Panc1 (cell line): ENCODE data around the gene NOL9. TPM values are rescaled to one million over a fixed set of nuclear protein-coding genes. Genes with fewer than 3 reads are reported as not detected.

ENCODE experiments used
- ATAC-seq: fragments of 200-7000 bp; cut with Tn5 transposase; 2 replicates; pipeline ENCODE4 v1.9.1; 2020; ENCODE audit warnings: mild to moderate bottlenecking, moderate library complexity
- BruUV-seq: library from RNA; stranded (reverse); fragments of 400-500 nt; replicated peaks from 2 replicates; lab custom pipeline; 2021; lab: Mats Ljungman, UMichigan
- CTCF ChIA-PET: fragments of 300-600 bp; sonication (Branson Sonifier 250); formaldehyde crosslinking; loops from one replicate; lab custom pipeline; 2022; ENCODE audit warnings: antibody characterized with exemption; lab: Charles Lee
- POLR2A ChIA-PET: fragments of 300-600 bp; sonication (Branson Sonifier 250); formaldehyde crosslinking; loops from one replicate; lab custom pipeline; 2022; ENCODE audit warnings: antibody characterized with exemption; lab: Charles Lee
- DNase-seq: peaks from one replicate; pipeline ENCODE4 v3.0.0-alpha.2; 2010; ENCODE audit warnings: low read depth, low spot score
- H3K27ac ChIP-seq: 2 replicates; pipeline ENCODE4 v1.5.1; 2011; ENCODE audit warnings: mild to moderate bottlenecking, low read length, inconsistent platforms
- H3K27me3 ChIP-seq: fragments of 200-500 bp; sonication (Bioruptor generic); 2 replicates; pipeline ENCODE4 v1.6.0; 2014; ENCODE audit warnings: low read length, inconsistent platforms; ENCODE audit not compliant: control insufficient read depth, insufficient read depth
- H3K36me3 ChIP-seq: fragments of 200-500 bp; sonication (Bioruptor generic); 2 replicates; pipeline ENCODE4 v1.5.1; 2014; ENCODE audit warnings: inconsistent platforms, mild to moderate bottlenecking, low read length, moderate library complexity; ENCODE audit not compliant: control insufficient read depth, insufficient read depth
- H3K4me1 ChIP-seq: 2 replicates; pipeline ENCODE4 v1.5.1; 2011; ENCODE audit warnings: inconsistent platforms, mild to moderate bottlenecking, low read length, moderate library complexity; ENCODE audit not compliant: control insufficient read depth, insufficient read depth
- H3K4me3 ChIP-seq, 2 experiments: 2 replicates each; pipeline ENCODE4 v1.5.1; 2011 to 2012; ENCODE audit warnings: low read depth in 2 of 2, low read length in 2 of 2, mild to moderate bottlenecking in 2 of 2, inconsistent platforms in 1 of 2, moderate library complexity in 1 of 2
- H3K9me3 ChIP-seq: fragments of 200-500 bp; sonication (Bioruptor generic); 2 replicates; pipeline ENCODE4 v1.5.1; 2014; ENCODE audit warnings: low read depth, mild to moderate bottlenecking, inconsistent platforms, low read length, moderate library complexity; ENCODE audit not compliant: control insufficient read depth, insufficient read depth
- POLR2AphosphoS5 ChIP-seq: IDR thresholded peaks from 2 replicates; pipeline ENCODE4 v1.6.1; 2012; ENCODE audit warnings: mild to moderate bottlenecking, low read depth, low read length, moderate library complexity
- SIN3A ChIP-seq: IDR thresholded peaks from 2 replicates; pipeline ENCODE4 v1.6.1; 2012; ENCODE audit warnings: low read depth, mild to moderate bottlenecking, low read length, moderate library complexity, borderline replicate concordance; ENCODE audit not compliant: insufficient read depth
- TCF7L2 ChIP-seq: IDR thresholded peaks from 2 replicates; pipeline ENCODE4 v1.6.1; 2011; ENCODE audit warnings: mild to moderate bottlenecking, low read depth, low read length, inconsistent platforms
- in situ Hi-C: cut with HindIII; loops from 2 replicates; pipeline ENCODE4 v1.10.0; 2016; ENCODE audit warnings: low sequenced_read_pairs, low pct_unique_long_range_greater_than_20kb
- intact Hi-C: fragments of 100-400 bp; cut with micrococcal nuclease; formaldehyde crosslinking; loops from one replicate; pipeline ENCODE4 v1.10.0; 2022; ENCODE audit not compliant: unreplicated experiment
- total RNA-seq: library from RNA; stranded (reverse); gene quantifications from one replicate; pipeline ENCODE4 v1.2.1, GENCODE V29; 2021; ENCODE audit not compliant: unreplicated experiment
- TF ChIP-seq, protein P1 (sequence below), 2 experiments: IDR thresholded peaks; 2 replicates each; pipeline ENCODE4 v1.6.1; 2011 to 2012; ENCODE audit warnings: low read depth in 2 of 2, control low read depth in 1 of 2, low read length in 1 of 2, mild to moderate bottlenecking in 1 of 2, moderate library complexity in 1 of 2; ENCODE audit not compliant: insufficient read depth in 1 of 2
- TF ChIP-seq, protein P2 (sequence below): fragments of 450-650 bp; IDR thresholded peaks from 2 replicates; pipeline ENCODE4 v1.5.1; 2017; ENCODE audit warnings: mild to moderate bottlenecking

Gene NOL9
- total RNA-seq, 1 experiment from 2014 or later = 46.4 TPM

DNA sequence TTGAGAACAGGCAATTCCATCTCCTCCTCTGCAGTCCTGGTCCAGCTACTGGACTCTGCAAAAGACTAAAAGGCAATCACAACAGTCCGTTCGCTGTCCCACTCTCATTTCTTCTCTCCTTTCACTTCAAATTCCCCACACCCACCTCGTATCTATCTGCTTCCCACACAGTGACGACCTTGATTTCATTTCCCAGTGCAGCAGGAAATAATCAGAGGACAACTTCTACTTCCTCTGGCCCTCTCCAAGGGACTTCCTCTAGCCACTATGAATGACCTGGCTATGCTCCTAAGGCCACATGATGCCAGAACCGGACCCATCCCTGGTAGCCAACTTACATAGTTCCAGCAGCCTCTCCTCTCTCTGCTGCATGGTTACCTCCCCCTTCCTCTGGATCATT lies 8.0 kb downstream of the NOL9 start:
- Histone ChIP-seq H3K36me3 (peaks cover 20% of the 10 kb centered on the region), H3K9me3 (no peaks in the 10 kb centered on the region), H3K4me1 (no peaks in the 10 kb centered on the region), H3K27me3 (no peaks in the 10 kb centered on the region), H3K4me3 (no peak overlapping the region), H3K27ac (no peak overlapping the region)
- intact Hi-C loops = no loop called here
- ChIA-PET POLR2A (no interaction called here), CTCF (no interaction called here)
- in situ Hi-C loops = no loop called here
- TF ChIP-seq POLR2AphosphoS5 = no peak
- TF ChIP-seq, protein P1, sequence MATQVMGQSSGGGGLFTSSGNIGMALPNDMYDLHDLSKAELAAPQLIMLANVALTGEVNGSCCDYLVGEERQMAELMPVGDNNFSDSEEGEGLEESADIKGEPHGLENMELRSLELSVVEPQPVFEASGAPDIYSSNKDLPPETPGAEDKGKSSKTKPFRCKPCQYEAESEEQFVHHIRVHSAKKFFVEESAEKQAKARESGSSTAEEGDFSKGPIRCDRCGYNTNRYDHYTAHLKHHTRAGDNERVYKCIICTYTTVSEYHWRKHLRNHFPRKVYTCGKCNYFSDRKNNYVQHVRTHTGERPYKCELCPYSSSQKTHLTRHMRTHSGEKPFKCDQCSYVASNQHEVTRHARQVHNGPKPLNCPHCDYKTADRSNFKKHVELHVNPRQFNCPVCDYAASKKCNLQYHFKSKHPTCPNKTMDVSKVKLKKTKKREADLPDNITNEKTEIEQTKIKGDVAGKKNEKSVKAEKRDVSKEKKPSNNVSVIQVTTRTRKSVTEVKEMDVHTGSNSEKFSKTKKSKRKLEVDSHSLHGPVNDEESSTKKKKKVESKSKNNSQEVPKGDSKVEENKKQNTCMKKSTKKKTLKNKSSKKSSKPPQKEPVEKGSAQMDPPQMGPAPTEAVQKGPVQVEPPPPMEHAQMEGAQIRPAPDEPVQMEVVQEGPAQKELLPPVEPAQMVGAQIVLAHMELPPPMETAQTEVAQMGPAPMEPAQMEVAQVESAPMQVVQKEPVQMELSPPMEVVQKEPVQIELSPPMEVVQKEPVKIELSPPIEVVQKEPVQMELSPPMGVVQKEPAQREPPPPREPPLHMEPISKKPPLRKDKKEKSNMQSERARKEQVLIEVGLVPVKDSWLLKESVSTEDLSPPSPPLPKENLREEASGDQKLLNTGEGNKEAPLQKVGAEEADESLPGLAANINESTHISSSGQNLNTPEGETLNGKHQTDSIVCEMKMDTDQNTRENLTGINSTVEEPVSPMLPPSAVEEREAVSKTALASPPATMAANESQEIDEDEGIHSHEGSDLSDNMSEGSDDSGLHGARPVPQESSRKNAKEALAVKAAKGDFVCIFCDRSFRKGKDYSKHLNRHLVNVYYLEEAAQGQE (IDR thresholded peaks at IDR 0.05; ENCODE audit: insufficient read depth in 1 of 2, low read depth in 2 of 2, low read length in 1 of 2) = no peak
- no peak for TF ChIP-seq SIN3A
- TF ChIP-seq, protein P2, sequence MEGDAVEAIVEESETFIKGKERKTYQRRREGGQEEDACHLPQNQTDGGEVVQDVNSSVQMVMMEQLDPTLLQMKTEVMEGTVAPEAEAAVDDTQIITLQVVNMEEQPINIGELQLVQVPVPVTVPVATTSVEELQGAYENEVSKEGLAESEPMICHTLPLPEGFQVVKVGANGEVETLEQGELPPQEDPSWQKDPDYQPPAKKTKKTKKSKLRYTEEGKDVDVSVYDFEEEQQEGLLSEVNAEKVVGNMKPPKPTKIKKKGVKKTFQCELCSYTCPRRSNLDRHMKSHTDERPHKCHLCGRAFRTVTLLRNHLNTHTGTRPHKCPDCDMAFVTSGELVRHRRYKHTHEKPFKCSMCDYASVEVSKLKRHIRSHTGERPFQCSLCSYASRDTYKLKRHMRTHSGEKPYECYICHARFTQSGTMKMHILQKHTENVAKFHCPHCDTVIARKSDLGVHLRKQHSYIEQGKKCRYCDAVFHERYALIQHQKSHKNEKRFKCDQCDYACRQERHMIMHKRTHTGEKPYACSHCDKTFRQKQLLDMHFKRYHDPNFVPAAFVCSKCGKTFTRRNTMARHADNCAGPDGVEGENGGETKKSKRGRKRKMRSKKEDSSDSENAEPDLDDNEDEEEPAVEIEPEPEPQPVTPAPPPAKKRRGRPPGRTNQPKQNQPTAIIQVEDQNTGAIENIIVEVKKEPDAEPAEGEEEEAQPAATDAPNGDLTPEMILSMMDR = no peak
- TF ChIP-seq TCF7L2 = no peak
- no peak for ATAC-seq
- BruUV-seq = no TSS peak
- DNase-seq = no peak

DNA sequence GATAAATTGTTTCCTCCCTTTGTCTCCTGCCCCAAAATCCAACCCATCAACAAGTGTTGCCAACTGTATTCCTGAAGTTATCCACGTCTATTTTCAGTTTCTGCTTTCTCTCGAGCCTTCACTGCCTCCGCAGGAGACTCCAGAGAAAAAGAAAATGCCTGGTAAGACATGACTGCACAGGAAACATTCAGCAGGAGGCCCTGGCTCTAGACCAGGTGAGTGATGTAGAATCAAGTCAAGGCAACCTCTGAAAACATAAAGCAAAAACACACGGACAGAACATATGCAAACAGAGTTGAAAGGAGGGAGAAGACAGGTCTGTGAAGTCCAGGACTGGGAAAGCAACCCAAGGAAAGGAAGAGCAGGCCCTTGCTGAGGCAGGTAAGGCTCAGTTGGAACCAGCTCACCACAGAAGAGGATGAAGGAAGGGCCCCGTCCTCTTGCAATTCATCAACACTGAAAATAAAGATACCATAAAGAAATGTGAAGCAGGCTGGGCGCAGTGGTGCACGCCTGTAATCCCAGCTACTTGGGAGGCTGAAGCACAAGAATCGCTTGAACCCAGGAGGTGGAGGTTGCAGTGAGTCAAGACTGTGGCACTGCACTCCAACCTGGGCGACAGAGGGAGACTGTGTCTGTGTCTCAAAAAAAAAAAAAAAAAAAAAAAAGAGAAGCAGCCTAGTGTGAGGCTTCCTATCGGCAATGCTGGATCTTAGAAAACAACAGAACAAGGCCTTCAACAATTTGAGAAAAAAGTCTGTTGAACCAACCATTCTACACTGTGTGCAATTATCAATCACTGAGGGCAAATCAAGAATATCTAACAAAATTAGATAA lies 8.8 kb downstream of the NOL9 start:
- in situ Hi-C loops = no loop called here

More for the DNA sequence above, 8.8 kb downstream of the NOL9 start:
- Histone ChIP-seq H3K9me3 (no peaks in the 10 kb centered on the region), H3K4me3 (no peak overlapping the region), H3K36me3 (peaks cover 20% of the 10 kb centered on the region), H3K4me1 (no peaks in the 10 kb centered on the region), H3K27me3 (no peaks in the 10 kb centered on the region), H3K27ac (no peak overlapping the region)
- BruUV-seq = no TSS peak
- TF ChIP-seq, protein P2 = no peak
- TF ChIP-seq TCF7L2 (no peak), POLR2AphosphoS5 (no peak), SIN3A (no peak)
- TF ChIP-seq, protein P1 (IDR thresholded peaks at IDR 0.05; ENCODE audit: insufficient read depth in 1 of 2, low read depth in 2 of 2, low read length in 1 of 2) = no peak
- DNase-seq = no peak
- ChIA-PET CTCF (no interaction called here), POLR2A (no interaction called here)
- intact Hi-C loops = no loop called here
- ATAC-seq = no peak
